Ascending aorta (tissue), 2 donors: Measurements from ENCODE around the gene L3MBTL3. TPM values are rescaled to one million over a fixed set of nuclear protein-coding genes. Genes with fewer than 3 reads are reported as not detected.

Experiments used
- DNase-seq, 2 donors: peaks; one replicate each; pipeline ENCODE4 v3.0.0-alpha.2; 2019; ENCODE audit warnings: low spot score in 2 of 2
- H3K27ac ChIP-seq, 2 donors: fragments of 200-600 bp; sonication (generic); one replicate each; pipeline ENCODE4 v1.5.1; 2016 to 2017; ENCODE audit warnings: mild to moderate bottlenecking in 1 of 2
- H3K27me3 ChIP-seq: fragments of 200-600 bp; sonication (generic); one replicate; pipeline ENCODE4 v1.5.1; 2017
- H3K36me3 ChIP-seq, 2 donors: fragments of 200-600 bp; sonication (generic); one replicate each; pipeline ENCODE4 v1.5.1; 2016
- H3K4me1 ChIP-seq, 2 donors: fragments of 200-600 bp; sonication (generic); one replicate each; pipeline ENCODE4 v1.5.1; 2016 to 2017; ENCODE audit warnings: mild to moderate bottlenecking in 1 of 2
- H3K4me3 ChIP-seq, 2 donors: fragments of 200-600 bp; sonication (generic); one replicate each; pipeline ENCODE4 v1.5.1; 2016 to 2017; ENCODE audit warnings: mild to moderate bottlenecking in 1 of 2
- H3K9me3 ChIP-seq, 2 donors: fragments of 200-600 bp; sonication (generic); one replicate each; pipeline ENCODE4 v1.5.1; 2016
- intact Hi-C: fragments of 100-400 bp; cut with DNase I; formaldehyde crosslinking; loops from one replicate; pipeline ENCODE4 v1.15.1; 2023
- total RNA-seq: library from RNA; depleted of rRNA; stranded (reverse); fragments of >200 nt; gene quantifications from one replicate; pipeline ENCODE4 v1.1.0, GENCODE V29; 2016
- TF ChIP-seq, protein P1 (sequence below), 3 experiments: fragments of 200-600 bp in 2 of 3; fragments of 450-650 bp in 1 of 3; sonication (generic) in 2 of 3; IDR thresholded peaks; one replicate each; pipeline ENCODE4 v1.5.1; 2016 to 2019; ENCODE audit warnings: antibody characterized with exemption in 3 of 3, mild to moderate bottlenecking in 1 of 3, moderate library complexity in 1 of 3

The L3MBTL3 gene
- total RNA-seq, 1 donor from 2014 or later, result 2.0 TPM

DNA sequence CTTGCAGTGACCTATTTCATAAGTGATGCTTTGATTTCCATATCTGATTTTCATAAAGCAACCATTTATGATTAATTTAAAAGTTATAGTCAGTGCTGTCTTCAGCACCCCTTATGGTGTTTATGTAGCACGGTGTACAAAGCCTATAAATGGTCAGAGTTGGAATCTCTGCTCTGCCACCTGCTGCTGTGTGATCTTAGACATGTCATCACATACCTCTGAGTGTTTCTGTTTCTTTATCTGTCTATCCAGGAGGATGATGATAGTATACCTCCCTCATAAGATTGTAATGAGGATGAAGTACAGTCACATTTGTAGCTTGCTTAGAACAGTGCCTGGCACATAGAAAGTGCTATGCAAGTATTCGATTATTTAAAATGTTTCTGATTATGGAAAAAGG, 103.9 kb downstream of the L3MBTL3 start:
- TF ChIP-seq, protein P1, sequence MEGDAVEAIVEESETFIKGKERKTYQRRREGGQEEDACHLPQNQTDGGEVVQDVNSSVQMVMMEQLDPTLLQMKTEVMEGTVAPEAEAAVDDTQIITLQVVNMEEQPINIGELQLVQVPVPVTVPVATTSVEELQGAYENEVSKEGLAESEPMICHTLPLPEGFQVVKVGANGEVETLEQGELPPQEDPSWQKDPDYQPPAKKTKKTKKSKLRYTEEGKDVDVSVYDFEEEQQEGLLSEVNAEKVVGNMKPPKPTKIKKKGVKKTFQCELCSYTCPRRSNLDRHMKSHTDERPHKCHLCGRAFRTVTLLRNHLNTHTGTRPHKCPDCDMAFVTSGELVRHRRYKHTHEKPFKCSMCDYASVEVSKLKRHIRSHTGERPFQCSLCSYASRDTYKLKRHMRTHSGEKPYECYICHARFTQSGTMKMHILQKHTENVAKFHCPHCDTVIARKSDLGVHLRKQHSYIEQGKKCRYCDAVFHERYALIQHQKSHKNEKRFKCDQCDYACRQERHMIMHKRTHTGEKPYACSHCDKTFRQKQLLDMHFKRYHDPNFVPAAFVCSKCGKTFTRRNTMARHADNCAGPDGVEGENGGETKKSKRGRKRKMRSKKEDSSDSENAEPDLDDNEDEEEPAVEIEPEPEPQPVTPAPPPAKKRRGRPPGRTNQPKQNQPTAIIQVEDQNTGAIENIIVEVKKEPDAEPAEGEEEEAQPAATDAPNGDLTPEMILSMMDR (IDR thresholded peaks at IDR 0.05), result no peak
- Histone ChIP-seq H3K4me1 (no peaks in the 10 kb centered on the region), H3K27me3 (no peaks in the 10 kb centered on the region), H3K27ac (no peak overlapping the region), H3K4me3 (no peak overlapping the region), H3K36me3 (peaks cover 0 to 4% of the 10 kb centered on the region in 2 donors), H3K9me3 (no peaks in the 10 kb centered on the region)
- intact Hi-C loops, result no loop called here
- DNase-seq, result no peak

DNA sequence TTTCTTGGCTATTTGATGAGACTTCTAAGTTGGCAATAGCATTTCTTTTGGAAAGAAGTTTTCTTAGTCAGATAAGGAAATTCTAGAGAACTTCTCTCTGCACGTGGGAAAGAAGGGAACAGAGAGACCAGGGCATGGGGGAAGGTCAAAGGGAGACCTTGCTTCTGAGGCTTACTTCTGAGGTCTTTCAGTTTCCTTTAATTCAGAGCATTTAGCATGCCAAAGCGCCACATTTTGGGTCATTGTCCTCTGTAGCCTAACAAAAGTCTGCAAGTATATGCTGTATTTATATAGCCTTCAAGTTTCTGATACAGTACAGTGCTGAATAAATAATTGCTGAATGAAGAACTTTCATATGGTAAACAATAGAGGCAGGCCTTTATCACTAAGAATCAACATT, 108.8 kb downstream of the L3MBTL3 start:
- no peaks in the 10 kb centered on the region for H3K9me3 ChIP-seq
- intact Hi-C loops, result no loop called here
- H3K4me1 ChIP-seq, result no peaks in the 10 kb centered on the region
- H3K27ac ChIP-seq, result no peak overlapping the region
- no peaks in the 10 kb centered on the region for H3K27me3 ChIP-seq
- no peaks in the 10 kb centered on the region for H3K36me3 ChIP-seq
- no peak for DNase-seq
- no peak overlapping the region for H3K4me3 ChIP-seq
- TF ChIP-seq, protein P1 (IDR thresholded peaks at IDR 0.05), result no peak

DNA sequence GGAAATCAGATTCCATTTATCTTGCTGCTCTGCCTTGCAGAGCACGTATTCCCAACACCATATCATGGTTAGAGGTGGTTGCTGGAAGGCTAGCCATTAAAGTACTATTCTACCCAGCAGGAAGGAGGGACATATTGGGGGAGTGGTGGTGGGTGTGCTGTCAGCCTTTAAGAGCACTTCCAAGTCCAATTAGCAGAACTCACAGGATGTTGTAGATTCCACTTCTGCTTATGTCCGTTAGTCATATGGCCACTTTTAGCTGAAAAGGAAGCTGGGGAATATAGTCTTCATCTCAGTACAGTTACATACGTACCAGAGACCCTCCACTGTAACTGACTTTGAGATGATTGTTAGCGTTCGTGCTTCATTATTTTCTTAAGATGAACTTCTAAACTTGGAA, 109.9 kb downstream of the L3MBTL3 start:
- Histone ChIP-seq H3K9me3 (no peaks in the 10 kb centered on the region), H3K27ac (no peak overlapping the region), H3K36me3 (no peaks in the 10 kb centered on the region), H3K4me3 (no peak overlapping the region), H3K27me3 (no peaks in the 10 kb centered on the region), H3K4me1 (no peaks in the 10 kb centered on the region)
- DNase-seq, result no peak
- TF ChIP-seq, protein P1 (IDR thresholded peaks at IDR 0.05), result no peak
- intact Hi-C loops, result no loop called here

DNA sequence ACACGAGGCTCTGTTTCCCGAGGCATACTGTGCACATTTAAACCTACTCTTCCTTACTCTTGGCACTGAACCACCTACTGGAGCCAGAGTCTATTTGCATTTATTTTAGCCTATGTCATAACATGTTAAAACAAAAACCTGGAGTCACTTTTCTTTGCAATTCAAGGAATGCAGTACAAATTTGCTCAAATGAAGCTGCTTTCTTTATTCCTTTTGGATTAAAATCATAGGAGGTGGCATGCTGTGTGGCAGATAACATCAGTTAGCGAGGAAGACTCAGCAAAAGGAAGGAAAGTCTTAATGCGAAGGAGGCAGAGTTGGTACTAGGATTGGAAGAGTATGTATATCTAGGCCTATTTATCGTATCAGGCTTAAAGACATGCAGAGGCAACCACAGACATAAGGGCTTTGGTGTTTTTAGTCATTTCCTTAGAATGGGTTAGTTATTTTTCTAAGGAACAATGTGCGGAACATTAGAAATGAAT, 111.4 kb downstream of the L3MBTL3 start:
- TF ChIP-seq, protein P1 (IDR thresholded peaks at IDR 0.05), result no peak
- no peak for DNase-seq
- H3K27ac ChIP-seq, result no peak overlapping the region
- intact Hi-C loops, result no loop called here
- no peaks in the 10 kb centered on the region for H3K4me1 ChIP-seq
- H3K4me3 ChIP-seq, result no peak overlapping the region
- H3K27me3 ChIP-seq, result no peaks in the 10 kb centered on the region
- H3K36me3 ChIP-seq, result peaks cover 0 to 4% of the 10 kb centered on the region in 2 donors
- no peaks in the 10 kb centered on the region for H3K9me3 ChIP-seq

DNA sequence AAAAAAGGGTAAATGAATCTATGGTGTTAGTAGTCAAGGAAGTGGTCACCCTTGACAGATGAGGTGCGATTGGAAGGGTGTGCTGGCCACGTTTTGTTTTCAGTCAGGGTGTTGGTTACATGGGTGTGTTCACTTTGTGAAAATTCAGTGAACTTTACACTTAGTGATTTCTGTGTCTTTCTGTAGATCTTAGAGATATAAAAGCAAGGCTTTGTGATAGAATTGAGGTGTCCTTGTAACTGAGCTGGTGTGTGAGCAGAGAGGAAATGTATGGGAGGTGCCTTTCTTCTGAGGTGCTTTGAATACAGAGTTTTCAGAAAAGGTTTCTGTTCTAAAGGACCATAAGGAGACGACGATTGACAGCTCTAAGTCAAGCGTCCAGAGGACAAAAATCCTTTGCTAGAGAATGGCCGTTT, 113.9 kb downstream of the L3MBTL3 start:
- TF ChIP-seq, protein P1 (IDR thresholded peaks at IDR 0.05), result no peak
- DNase-seq, result no peak
- Histone ChIP-seq H3K27ac (no peak overlapping the region), H3K4me1 (no peaks in the 10 kb centered on the region), H3K27me3 (no peaks in the 10 kb centered on the region), H3K9me3 (no peaks in the 10 kb centered on the region), H3K36me3 (peaks cover 11 to 17% of the 10 kb centered on the region in 2 donors), H3K4me3 (no peak overlapping the region)
- intact Hi-C loops, result no loop called here

DNA sequence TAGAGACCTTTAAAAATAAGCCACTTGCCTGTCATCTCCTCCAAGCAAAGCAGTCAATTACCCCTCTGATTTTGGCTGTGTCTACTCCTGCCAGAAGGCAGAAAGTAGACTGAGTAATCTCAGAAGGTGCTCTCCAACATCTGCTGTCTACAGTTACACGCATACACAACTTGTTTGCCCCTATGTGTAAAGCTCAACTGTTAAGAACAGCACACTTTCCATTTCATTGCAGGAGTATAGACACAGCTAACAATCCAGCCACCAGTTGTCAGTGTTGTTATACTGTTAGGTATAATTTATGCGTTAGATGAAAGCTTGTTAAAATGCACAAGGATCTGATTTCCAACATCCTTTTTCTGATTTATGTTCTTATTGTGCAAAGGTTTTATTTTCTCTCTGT, 116.2 kb downstream of the L3MBTL3 start:
- TF ChIP-seq, protein P1 (IDR thresholded peaks at IDR 0.05), result no peak
- Histone ChIP-seq H3K27ac (no peak overlapping the region), H3K36me3 (peaks cover 12 to 17% of the 10 kb centered on the region in 2 donors), H3K27me3 (no peaks in the 10 kb centered on the region), H3K4me1 (no peaks in the 10 kb centered on the region), H3K4me3 (no peak overlapping the region), H3K9me3 (no peaks in the 10 kb centered on the region)
- DNase-seq, result no peak
- intact Hi-C loops, result no loop called here
